Kidney capillary endothelial cell (primary cell): ENCODE results near the gene PRRT4.

Experiments
- DNase-seq: peaks from one replicate; pipeline ENCODE4 v3.0.0-alpha.2; 2018; ENCODE audit warnings: low spot score

The PRRT4 gene

DNA sequence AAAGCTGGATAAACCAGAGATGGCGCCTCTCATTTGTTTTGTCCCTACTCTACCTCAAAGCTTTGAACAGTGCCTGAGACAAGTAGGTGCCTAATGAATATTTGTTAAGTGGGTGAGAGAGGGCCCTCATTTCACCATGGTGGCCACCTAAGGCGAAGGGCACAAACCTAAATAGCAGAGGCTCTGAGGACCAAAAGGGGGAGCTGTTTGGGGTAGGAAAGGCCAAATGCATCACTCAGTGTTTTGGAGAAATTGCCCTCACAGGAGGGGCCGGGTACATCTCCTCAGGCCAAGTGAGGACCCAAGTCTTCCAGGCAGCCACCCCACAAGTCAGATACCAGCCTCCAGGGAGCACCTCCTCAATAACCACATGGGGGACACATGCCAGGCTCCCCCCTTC is 34.3 kb upstream of the PRRT4 start:
- no peak for DNase-seq

DNA sequence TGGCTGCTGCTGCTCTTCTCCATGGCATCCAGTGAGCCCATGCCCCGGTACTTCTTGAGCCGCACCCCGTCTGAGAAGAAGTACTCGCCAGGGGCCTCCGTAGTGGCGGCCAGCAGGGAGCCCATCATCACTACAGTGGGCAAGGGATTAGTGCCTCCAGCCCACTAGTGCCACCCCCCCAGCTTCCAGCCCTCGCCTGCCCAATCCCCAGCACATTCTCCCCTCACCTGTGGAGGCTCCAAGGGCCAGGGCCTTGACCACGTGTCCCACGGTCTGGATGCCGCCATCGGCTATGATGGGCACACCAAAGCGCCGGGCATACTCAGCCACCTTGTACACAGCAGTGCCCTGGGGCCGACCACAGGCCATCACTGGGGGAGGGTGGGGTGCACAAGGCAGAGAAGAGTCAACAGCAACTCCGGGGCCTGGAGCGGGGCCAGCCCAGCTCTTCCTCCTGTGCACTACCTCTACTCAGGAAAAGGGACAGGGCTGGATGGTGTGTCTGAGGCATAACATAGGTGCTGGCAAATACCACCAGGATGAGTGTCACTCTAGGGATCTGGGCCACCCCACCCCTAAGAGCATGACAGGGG is 33.5 kb upstream of the PRRT4 start:
- no peak for DNase-seq

DNA sequence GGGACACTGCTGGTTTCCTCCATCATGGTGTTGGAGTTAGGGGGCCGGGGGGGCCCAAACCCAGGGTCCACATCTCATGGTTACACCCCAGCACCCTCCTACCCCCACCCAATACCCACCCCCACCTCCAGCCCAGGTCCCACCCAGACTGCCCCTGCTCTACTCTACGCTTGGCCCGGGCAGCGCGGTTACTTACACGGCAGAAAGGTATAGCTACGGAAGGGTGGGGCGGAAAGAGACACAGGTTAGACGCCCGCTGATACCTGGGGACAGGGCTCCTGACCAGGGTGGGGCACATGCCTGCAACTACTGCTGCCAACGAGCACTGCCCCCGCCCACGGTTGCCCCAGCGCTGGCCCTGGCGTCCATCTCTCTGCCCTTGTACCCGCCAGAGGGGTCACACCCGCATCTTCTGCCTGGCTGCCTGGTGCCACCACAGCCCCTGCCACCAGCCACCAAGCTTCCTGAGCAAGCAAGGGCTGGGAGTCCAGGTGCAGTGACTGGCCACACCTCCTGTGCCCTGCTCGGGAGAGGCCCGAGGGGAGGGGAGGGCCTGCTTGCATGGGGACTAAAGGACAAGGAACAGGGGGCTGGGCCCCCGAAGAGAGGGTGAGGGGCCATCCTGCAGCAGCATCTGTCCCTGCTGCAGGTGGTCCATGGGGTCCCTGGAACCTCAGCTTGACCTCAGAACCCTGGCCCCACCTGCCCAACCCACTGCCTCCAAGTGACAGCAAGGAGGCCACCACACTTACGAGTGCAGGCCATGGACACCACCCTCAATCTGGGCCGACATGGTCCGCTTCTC is 32.2 kb upstream of the PRRT4 start:
- DNase-seq, result no peak

DNA sequence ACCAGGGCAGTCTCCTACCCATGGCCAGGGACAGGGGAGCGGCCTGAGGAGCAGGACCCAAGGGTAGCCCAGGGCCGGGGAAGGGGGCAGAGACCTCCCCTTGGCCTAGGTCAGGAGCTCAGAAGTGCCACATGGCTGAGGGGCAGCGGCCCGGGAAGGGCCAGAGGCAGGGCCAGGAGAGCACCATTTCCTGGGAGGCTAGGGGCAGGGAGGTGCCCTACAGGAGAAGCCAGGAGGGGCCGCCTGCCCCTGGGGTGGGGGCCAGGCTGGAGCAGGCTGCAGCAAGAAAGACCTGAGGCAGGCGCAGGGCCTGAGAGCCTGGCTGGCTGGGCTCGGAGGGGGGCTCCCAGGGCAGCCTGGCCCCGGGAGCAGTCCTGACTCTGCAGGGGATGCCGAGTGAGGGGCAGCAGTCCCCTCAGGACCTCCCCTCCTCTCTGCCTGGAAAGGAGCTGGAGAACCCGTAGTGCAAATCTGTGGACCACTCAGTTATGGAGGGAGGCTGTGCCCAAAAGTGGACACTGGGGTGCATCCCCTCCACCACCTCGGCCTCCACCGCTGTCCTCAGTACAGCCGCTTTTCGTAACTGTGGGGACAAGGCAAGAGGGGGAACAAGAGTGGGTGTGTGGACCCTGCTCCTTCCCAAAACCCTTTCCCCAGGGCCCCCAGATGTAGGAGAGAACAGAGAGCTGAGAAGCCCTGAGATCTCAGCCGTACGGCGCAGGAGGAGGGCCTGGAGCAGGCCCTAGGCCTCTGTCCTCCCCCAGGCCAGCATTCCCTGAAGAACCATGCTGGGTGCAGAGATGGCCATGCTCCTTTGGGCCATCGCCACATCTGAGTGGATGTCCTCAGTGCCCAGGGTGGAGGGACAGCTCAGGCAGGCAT is 31.2 kb upstream of the PRRT4 start:
- no peak for DNase-seq

DNA sequence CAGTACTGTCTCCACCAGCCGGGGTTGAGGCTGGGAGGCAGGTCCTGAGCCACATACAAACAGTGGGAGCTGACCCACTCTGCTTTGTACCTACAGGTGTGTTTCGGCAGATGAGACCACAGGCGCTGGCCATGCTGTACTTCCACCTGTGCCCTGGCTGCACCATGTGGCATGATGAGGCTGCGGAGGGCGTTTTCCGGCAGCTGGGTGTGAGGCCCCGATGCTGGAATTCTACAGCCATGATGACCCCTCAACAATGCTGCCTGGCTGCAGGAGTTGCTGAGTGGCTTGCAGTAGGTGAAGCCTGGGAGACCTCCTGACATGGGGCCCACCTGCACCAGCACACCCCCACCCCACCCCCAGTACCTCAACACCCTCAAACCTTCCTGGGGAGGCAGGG is 30.3 kb upstream of the PRRT4 start:
- no peak for DNase-seq

DNA sequence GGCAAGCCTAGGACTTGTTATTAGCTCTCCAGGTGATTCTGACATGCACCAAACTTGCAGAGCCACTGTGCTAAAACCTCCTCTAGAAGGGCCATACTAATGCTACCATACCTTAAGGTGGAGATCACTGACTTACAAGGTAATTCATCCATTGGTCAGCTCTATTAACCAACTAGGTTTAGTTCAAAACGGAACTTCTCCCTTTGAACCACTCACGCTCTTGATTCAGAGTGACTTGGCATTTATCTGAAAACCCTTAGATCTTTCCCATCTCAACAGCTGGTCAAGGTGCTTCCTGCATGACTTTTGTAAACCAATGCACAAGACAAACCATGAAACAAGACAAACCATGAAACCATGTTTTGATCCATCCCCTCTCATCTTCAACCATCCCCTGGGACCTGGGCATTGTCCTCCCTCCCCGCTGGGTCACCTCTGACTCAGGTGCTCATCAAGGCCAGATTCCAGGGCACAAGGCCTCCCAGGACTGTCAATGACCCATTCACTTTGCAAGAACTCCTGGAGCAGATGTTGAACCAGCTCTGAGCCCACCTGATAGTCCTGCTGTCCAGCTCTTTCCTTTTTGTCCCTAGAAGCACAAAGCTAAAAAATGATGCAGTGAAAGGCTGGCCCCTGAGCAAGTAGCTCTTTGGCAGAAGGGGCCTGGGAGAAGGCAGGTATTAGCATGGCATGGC is 29.5 kb upstream of the PRRT4 start:
- DNase-seq, result no peak

DNA sequence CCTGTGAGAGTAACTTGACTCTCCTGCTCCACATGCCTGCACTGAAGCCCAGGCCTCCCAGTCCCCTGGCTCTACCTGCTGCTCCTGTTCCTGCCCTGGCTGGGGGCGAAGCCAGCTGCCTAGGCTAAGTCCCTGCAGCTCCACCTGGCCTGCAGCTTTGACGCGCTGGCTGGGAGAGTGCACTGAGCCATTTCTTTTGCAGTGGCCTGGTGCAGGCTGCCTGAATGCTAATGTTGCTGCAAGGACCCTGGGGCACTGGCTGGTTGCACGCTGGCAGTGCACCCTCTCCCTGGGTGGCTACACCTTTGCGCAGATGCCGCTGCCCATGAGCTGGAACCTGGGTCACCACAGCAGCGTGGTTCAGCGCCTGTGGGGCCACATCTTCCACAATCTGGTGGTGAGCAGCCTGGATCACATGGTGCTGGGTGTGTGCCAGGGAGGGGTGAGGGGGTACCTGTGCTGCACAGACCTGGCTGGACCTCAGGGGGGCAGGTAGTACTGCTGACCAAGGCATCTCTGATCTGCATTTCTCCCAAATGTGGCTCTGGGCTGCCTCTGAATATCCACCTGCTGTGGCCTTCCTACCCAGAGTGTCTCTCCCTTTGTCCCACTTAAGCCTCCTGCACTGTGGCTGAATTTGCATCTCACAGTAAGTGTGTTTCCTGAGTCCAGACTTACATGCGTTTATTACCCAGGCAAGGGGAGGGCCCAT is 28.3 kb upstream of the PRRT4 start:
- no peak for DNase-seq

DNA sequence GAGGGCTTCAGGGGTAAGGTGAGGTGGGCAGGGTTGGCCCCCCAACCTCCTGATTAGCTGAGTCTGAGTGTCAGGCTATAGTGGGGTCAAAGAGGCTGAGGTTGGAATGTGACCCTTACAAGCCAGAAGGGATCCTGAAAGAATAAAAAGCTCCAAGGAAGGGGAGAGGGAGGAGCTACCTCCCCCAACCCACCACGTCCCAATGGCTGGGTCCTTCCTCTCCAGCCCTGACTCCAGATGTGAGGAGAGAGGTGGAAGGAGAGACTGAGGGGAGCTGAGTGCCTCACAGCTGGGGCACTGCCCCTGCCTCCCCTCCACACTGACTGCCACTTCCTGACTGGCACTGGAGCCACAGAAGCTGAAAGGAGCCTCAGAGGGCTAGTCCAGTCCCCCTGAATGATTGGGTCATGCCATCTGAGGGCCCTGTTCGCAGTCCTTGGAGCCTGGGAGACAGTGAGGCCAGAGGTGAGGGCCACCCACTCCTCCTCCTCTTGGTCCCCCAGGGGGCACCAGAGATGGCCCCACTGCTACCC is 27.7 kb upstream of the PRRT4 start:
- no peak for DNase-seq

DNA sequence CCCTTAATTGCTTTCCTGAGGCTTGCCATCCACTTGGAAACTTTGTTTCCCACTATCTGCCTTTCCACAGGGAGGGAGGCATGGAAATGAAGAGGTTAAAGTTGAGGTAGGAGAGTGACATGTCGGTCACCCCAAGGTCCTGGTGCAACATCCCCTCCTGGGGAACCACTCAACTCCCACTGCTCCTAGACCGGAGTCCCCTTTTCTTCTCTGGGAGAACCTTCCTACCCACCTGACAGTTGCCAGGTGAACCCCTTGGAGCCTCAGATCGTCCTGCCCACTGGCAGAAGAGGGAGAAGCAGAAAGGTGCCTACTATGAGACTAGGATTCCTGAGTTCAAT is 26.6 kb upstream of the PRRT4 start:
- DNase-seq, result no peak

DNA sequence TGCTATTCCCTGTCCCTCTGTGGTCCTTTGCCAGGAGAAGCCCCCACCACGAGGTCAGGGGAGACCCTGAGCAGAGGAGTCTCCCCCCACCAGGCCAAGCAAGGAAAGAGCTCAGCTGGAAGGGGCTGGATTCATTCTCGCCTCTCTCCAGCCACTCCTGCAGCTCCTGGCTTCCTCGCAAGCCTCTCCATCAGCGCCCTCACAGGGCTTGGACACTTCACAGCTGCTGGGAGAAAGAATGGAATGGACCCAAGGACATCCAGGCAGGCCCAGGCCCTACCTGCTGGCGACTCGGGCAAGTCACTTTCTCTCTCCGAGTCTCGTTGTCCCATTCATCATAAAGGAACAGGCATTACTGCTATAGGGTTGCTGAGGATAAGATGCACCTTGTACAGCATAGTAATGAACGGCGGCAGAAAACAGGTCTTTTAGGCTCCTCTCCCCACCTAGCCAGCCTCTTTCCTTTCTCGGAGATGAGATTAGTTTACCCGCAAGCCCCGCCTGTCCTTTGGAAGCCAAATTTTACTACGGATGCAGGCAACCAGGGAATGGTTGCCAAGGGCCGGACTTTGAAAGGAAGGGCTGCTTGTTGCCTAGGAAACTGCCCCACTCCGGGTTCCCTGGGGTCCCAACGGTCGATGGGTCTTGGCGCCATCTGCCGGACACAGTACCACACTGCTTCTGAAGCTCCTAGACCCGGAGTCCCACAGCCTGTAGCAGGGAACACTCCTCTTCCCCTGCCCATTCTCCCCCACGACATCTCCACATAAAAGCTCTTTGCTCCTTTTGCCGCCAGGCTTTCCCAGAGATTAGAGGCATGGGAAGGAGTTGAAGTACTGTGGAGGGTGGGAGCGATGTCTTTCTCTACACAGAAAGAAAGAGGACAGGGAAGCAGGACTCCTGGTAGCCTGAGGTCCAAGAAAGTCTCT is 26.0 kb upstream of the PRRT4 start:
- DNase-seq, result peak; percentile 59

DNA sequence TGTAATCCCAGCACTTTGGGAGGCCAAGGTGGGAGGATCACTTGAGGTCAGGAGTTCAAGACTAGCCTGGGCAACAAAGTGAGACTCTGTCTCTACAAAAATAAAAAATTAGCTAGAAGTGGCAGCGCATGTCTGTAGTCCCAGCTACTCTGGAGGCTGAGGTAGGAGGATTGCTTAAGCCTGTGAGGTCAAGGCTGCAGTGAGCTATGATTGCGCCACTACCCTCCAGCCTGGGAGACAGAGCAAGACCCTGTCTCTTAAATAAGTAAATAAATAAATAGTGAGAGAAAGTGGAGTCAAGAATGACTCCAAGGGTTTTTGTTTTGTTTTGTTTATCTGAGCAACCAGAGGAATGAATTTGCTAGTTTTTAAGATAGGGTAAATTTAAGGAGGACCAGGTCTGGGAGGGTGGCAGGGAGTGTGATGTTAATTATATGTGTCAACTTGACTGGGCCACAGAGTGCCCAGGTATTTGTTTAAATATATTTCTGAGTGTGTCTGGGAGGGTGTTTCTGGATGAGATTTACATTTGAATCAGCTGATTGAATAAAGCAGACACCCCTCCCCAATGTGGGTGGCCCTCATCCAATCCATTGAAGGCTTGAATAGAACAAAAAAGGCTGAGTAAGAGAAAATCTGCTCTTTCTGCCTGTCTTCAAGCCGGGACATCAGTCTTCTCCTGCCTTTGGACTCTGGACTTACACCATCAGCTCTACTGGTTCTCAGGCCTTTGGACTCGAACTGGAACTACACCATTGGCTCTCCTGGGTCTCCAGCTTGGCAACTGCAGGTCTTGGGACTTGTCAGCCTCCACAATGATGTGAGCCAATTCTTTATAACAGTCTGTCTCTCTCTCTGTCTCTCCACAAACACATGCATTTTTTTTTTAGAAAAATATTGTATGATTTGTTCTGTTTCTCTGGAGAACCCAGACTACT is 24.8 kb upstream of the PRRT4 start:
- no peak for DNase-seq

DNA sequence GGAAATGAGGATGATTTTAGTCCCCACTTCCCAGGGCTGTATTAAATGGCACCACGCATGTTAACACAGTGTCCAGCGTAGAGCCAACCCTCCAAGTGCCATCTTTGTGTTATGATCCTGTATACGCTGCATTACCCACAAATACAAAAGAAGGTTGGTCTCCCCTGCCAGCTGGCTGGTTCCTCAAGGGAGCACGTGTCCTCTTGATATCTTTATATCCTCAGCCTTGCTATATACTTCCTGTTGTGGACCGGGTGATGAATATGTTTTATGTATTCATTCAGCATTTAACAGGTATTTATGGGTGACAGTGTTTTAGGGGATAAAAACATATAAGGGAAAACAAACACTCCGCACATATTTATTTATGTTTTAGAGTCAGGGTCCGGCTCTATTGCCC is 23.2 kb upstream of the PRRT4 start:
- no peak for DNase-seq

DNA sequence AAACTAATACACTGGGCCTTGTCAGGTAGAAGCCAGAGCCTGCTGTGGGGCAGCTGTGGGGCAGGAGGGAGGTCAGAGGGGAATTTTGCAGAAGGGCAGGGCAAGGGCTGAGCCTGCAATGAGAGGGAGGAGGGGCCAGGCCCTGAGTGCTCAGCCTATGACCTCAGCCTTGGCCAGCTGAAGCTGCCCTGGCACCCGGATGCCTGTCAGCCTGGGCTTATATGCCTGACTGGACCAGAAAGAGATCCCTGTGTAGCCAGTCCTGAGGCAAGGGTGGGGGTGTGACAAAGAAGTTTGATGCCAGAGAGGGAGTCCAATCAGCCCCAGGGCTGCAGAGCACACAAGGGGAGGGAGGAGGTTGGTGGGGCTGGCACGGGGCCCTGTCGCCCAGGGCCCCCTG is 22.3 kb upstream of the PRRT4 start:
- no peak for DNase-seq

DNA sequence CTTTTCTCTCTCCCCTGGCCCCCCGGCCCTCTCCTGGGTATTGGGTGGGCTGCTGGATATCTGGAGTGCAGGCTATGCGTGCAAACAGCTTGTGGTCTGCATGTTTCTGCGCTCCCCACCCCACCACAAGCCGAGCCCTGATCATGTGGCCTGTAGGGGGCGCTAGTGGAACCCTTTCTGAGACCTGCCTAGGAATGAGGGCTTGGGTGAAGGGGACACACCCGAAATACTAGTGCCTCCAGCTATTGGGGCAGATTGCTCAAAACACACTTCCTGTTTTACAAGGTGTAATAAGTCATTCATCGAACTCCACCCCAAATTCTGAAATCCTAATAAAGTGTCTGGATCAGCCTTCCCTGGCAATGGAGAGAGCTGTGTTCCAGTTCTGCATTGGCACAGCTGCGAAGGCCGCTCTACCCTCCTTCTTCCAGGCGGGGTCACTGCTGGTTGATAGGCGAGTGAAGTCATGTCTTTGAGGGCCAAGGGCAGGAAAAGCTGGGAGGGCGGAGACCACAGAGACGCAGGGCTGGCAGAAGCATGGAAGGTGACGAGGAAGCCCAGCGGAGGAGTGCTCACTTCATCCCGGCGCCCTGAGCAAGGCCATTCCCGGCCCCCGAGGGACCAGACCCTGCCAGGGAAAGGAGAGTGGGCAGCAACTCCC is 19.8 kb upstream of the PRRT4 start:
- DNase-seq, result no peak

DNA sequence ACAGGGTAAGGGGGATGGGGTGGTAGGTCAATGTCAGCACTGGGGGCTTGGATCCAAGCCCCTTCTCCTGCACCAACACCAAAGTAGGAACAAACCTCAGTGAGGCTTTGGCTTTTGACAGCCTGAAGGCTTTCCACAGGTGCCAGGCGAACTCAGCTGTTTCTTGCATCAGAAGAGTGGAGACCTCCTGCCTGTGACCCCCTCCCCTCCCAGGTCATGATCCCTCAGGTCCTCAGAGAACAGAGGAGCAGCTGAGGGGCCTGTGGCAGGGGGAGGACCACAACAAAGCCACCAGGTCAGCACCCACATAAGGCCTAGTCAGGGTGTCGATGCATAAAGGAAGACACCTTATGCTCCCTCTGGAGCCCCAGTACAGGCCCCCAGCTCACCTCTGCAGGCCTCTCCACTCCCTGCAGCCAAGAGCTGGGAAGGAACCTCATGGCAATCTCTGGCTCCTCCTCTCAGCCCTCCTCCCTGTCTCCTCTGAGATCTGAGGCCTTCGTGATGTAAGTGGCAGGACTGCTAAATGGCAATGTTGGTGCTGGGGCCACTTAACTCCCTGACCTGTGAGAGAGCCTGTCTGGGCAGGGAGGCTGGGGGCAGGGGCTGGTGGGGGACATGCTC is 19.1 kb upstream of the PRRT4 start:
- DNase-seq, result no peak

DNA sequence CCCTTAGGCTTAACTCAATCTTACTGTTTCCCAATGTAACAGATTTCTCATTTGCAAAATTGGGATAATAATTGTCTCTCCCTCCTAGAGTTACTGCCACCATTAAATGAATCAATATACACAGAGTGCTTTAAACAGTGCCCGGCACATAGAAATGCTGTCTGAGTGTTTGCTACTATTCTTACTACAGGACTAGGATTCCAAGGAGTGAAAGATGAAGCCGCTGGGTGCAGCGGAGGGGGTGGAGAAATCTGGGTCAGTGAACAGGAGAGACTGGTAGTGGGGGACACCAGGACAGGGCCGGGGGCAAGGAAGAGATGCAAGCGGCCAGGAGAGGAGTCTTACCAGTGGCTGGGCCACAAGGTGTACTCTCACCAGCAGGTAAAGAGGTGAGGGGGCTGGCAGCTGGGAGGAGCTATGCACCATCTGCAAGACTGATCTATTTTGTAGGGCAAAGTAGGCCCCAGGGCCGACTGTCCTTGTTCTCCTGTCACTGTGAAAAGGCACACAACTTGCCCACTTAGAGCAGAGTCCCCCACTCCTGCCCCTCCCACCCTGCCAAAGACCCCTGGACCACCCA is 18.5 kb upstream of the PRRT4 start:
- no peak for DNase-seq

DNA sequence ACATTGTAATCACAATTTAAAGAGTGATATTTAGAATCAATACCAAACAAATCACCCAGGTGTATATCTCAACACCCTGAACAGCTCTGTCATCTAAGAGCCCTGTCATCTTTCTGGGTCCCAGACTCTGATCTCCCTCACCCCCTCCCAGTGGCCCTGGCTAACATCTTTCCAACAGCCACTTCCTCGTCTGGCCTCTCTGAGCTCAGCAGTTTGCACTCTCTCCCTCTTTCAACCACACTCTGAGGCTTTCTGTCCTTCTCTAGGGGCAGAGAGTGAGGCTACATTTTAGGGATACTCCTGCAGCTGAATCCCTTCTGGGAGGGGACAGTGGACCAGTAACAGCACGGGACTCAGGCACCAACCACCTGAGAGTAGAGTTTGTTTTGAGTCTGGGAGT is 17.1 kb upstream of the PRRT4 start:
- DNase-seq, result no peak

DNA sequence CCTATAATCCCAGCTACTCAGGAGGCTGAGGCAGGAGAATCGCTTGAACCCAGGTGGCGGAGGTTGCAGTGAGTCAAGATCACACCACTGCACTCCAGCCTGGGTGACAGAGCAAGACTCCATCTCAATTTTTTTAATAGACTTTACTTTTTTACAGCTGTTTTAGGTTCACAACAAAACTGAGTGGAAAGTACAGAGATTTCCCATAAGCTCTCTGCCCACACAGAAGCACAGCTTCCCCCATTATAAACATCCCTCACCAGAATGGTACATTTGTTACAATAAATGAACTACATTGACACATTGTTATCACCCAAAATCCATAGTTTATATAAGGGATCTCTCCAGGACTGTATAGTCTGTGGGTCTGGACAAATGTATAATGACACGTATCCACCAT is 14.6 kb upstream of the PRRT4 start:
- no peak for DNase-seq
